ENCODE data around the gene ZFAND3. TPM values are rescaled to one million over a fixed set of nuclear protein-coding genes. Genes with fewer than 3 reads are reported as not detected.
A peak's percentile ranks its signal among the peaks of the same experiment; 100 is the strongest.

Gene ZFAND3
- total RNA-seq, 2 experiments from 2014 or later: 34.4 to 37.0 TPM

GRCh38 chr6:38146021-38146733 lies 326.6 kb downstream of the ZFAND3 start:
- Mint-ChIP-seq H3K4me1 (ENCODE audit: low read depth) (peaks cover 7% of the 10 kb centered on the region), H3K27me3 (no peaks in the 10 kb centered on the region), H3K9me3 (no peaks in the 10 kb centered on the region), H3K36me3 (ENCODE audit: low read depth) (peaks cover 42% of the 10 kb centered on the region), H3K27ac (no peak overlapping the region), H3K4me3 (no peak overlapping the region)
- H3K4me3 ChIP-seq (ENCODE audit: low read length): no peak overlapping the region
- ATAC-seq (ENCODE audit: poor library complexity) (no peak), DNase-seq (no peak)
- intact Hi-C loops (cut with DNase I, micrococcal nuclease): no loop called here
- H3K27me3 ChIP-seq (ENCODE audit: control insufficient read depth in 1 of 2, insufficient read depth in 2 of 2, low read length in 2 of 2): no peaks in the 10 kb centered on the region
- POLR2A ChIA-PET: no interaction called here
- CTCF ChIA-PET: no interaction called here
- peaks cover 11% of the 10 kb centered on the region for H3K36me3 ChIP-seq (ENCODE audit: insufficient read depth, low read length)
- TF ChIP-seq CTCF (IDR thresholded peaks at IDR 0.05): no peak
- H3K9me3 ChIP-seq (ENCODE audit: control insufficient read depth in 1 of 2, insufficient read depth in 1 of 2, low read length in 2 of 2): no peaks in the 10 kb centered on the region
- no peaks in the 10 kb centered on the region for H3K4me1 ChIP-seq (ENCODE audit: insufficient read depth, low read length)
- no peak overlapping the region for H3K27ac ChIP-seq (ENCODE audit: low read depth in 1 of 2, low read length in 2 of 2)

GRCh38 chr6:38146734-38147027 lies 327.2 kb downstream of the ZFAND3 start:
- no peak for ATAC-seq (ENCODE audit: poor library complexity)
- peaks cover 5% of the 10 kb centered on the region for H3K4me1 Mint-ChIP-seq (ENCODE audit: low read depth)
- H3K27me3 Mint-ChIP-seq: no peaks in the 10 kb centered on the region
- peak overlapping the region; percentile 3 for H3K27ac Mint-ChIP-seq
- Histone ChIP-seq H3K9me3 (ENCODE audit: control insufficient read depth in 1 of 2, insufficient read depth in 1 of 2, low read length in 2 of 2) (no peaks in the 10 kb centered on the region), H3K4me1 (ENCODE audit: insufficient read depth, low read length) (no peaks in the 10 kb centered on the region), H3K4me3 (ENCODE audit: low read length) (no peak overlapping the region), H3K36me3 (ENCODE audit: insufficient read depth, low read length) (peaks cover 13% of the 10 kb centered on the region), H3K27me3 (ENCODE audit: control insufficient read depth in 1 of 2, insufficient read depth in 2 of 2, low read length in 2 of 2) (no peaks in the 10 kb centered on the region), H3K27ac (ENCODE audit: low read depth in 1 of 2, low read length in 2 of 2) (no peak overlapping the region)
- no peak for DNase-seq
- no peak overlapping the region for H3K4me3 Mint-ChIP-seq
- H3K36me3 Mint-ChIP-seq (ENCODE audit: low read depth): peaks cover 37% of the 10 kb centered on the region
- no peak for TF ChIP-seq CTCF (IDR thresholded peaks at IDR 0.05)
- intact Hi-C loops (cut with DNase I, micrococcal nuclease): no loop called here
- ChIA-PET POLR2A (no interaction called here), CTCF (no interaction called here)
- H3K9me3 Mint-ChIP-seq: no peaks in the 10 kb centered on the region

GRCh38 chr6:38148606-38149005 lies 329.1 kb downstream of the ZFAND3 start:
- peaks cover 49% of the 10 kb centered on the region for H3K36me3 Mint-ChIP-seq (ENCODE audit: low read depth)
- H3K9me3 ChIP-seq (ENCODE audit: control insufficient read depth in 1 of 2, insufficient read depth in 1 of 2, low read length in 2 of 2): no peaks in the 10 kb centered on the region
- ChIA-PET CTCF (no interaction called here), POLR2A (no interaction called here)
- H3K9me3 Mint-ChIP-seq: no peaks in the 10 kb centered on the region
- no peak overlapping the region for H3K4me3 Mint-ChIP-seq
- H3K36me3 ChIP-seq (ENCODE audit: insufficient read depth, low read length): peaks cover 22% of the 10 kb centered on the region
- no peak for TF ChIP-seq CTCF (IDR thresholded peaks at IDR 0.05)
- H3K4me3 ChIP-seq (ENCODE audit: low read length): no peak overlapping the region
- ATAC-seq (ENCODE audit: poor library complexity) (no peak), DNase-seq (no peak)
- peaks cover 5% of the 10 kb centered on the region for H3K4me1 Mint-ChIP-seq (ENCODE audit: low read depth)
- H3K27ac ChIP-seq (ENCODE audit: low read depth in 1 of 2, low read length in 2 of 2): no peak overlapping the region
- H3K27me3 Mint-ChIP-seq: no peaks in the 10 kb centered on the region
- peak overlapping the region; percentile 36 for H3K27ac Mint-ChIP-seq
- no peaks in the 10 kb centered on the region for H3K4me1 ChIP-seq (ENCODE audit: insufficient read depth, low read length)
- H3K27me3 ChIP-seq (ENCODE audit: control insufficient read depth in 1 of 2, insufficient read depth in 2 of 2, low read length in 2 of 2): no peaks in the 10 kb centered on the region
- intact Hi-C loops (cut with DNase I, micrococcal nuclease): no loop called here
